ENCODE results near the gene HIGD2A. TPM values are rescaled to one million over a fixed set of nuclear protein-coding genes. Genes with fewer than 3 reads are reported as not detected.

HIGD2A gene
- total RNA-seq, 1 experiment from 2014 or later, result 133 TPM

DNA sequence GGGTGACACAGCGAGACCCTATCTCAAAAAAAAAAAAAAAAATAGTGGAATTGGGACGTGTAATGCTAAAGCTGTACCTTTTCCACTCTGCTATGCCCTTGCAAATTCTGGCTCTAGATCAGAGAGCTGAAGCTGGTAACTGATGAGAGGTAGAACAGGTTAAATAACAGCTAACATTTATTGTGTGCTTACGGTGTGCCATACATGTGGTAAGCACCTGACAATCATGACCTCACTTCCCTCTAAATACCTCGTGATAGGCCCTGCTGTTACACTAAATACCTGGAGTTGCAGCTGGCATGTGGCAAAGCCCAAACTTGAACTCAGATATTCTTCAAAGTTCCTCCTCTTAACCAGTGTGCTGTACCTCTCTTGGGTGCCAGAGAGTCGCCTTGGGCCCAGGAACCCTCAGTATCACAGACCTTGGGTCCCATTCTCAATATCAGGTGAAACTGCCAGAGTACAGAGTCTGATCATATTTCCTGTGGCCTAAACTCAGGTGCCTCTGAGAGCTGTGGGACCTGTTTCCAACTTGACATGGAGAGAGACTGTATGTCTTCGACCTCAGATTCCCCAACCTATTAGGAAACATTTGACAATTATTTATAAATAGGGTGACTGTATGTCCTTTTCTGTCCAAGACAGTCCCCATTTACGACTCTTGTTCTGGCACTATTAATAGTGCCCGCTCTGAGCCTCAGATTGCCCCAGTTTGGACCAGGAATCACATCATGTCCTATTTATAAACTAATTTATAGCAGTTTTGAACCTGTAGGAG lies 18.4 kb upstream of the HIGD2A start:
- 0 out of 2 replicates have a peak, but pooled peaks cover 12% of the 10 kb centered on the region for H3F3A ChIP-seq (ENCODE audit: insufficient read depth, low read depth)
- DNase-seq, result no peak
- no peaks in the 10 kb centered on the region for H3K9me2 ChIP-seq (ENCODE audit: insufficient read depth)
- intact Hi-C loops (cut with micrococcal nuclease; ENCODE audit: unreplicated experiment), result no loop called here
- no peak overlapping the region for H3K27ac ChIP-seq
- peaks cover 13% of the 10 kb centered on the region for H3K4me1 ChIP-seq (replicated peaks; ENCODE audit: insufficient read depth)
- no peak overlapping the region for H3K4me3 ChIP-seq
- H3K36me3 ChIP-seq (ENCODE audit: low read depth), result no peaks in the 10 kb centered on the region
- CTCF ChIA-PET, result no interaction called here
- H4K20me1 ChIP-seq (ENCODE audit: insufficient read depth), result no peaks in the 10 kb centered on the region
- no TSS peak for BruUV-seq (replicated peaks)
- no peaks in the 10 kb centered on the region for H3K9me3 ChIP-seq (ENCODE audit: insufficient read depth, low read depth)
- no peaks in the 10 kb centered on the region for H3K27me3 ChIP-seq (ENCODE audit: insufficient read depth, low read depth)
- POLR2A ChIA-PET (ENCODE audit: unreplicated experiment), result no interaction called here
- H3K79me2 ChIP-seq (ENCODE audit: low read depth), result no peaks in the 10 kb centered on the region
- no peak for TF ChIP-seq EZH2 (IDR thresholded peaks at IDR 0.05; ENCODE audit: low read depth)
- TF ChIP-seq, protein P1, sequence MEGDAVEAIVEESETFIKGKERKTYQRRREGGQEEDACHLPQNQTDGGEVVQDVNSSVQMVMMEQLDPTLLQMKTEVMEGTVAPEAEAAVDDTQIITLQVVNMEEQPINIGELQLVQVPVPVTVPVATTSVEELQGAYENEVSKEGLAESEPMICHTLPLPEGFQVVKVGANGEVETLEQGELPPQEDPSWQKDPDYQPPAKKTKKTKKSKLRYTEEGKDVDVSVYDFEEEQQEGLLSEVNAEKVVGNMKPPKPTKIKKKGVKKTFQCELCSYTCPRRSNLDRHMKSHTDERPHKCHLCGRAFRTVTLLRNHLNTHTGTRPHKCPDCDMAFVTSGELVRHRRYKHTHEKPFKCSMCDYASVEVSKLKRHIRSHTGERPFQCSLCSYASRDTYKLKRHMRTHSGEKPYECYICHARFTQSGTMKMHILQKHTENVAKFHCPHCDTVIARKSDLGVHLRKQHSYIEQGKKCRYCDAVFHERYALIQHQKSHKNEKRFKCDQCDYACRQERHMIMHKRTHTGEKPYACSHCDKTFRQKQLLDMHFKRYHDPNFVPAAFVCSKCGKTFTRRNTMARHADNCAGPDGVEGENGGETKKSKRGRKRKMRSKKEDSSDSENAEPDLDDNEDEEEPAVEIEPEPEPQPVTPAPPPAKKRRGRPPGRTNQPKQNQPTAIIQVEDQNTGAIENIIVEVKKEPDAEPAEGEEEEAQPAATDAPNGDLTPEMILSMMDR (conservative IDR thresholded peaks at IDR 0.05), result no peak
- no peak overlapping the region for H2AFZ ChIP-seq
- H3K4me2 ChIP-seq, result no peak overlapping the region

DNA sequence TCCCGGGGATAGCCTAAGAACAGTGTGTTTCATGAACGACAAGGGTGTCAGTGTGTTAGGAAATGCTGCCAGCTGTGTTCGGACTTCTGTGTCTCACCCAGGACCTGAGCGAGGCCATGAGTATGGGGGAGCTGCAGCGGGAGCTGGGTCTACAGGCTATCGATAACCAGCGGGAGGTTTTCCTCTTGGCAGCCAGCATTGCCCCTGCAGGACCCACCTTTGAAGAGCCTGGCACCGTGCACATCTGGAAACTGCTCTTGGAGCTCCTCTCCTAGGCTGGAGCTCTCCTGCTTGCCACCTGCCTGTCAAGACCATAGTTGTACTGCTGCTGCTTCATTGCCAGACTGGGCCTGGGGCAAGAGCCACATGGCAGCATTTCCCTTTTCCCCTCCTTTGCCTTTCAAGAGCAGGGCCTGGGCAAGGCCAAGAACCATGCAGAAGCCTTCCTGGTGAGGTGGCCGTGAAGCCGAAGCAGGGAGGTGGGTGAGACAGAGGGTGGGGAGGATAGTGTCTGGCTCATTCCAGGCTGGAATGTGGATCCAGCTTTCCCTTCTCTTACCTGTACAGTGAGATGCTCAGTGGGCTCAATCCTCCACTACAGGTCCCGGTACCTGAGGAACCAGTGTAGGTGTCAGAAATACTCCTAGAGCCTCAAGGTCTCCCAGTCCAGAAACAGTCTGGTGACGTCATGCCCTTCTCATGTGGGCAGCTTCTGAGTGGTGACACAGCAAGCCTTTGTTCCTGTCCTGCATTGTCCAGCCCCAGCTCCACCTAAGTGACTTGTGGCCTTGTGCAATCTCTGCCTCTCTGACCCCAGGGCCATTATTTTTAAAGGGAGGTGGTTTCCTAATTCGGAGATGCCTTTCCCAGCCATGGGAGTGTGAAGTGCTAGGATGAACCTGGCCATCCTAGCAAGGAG lies 16.7 kb upstream of the HIGD2A start:
- H3K4me3 ChIP-seq, result no peak overlapping the region
- CTCF ChIA-PET, result interaction anchor here (1.0 kb wide), 1 partner anchor 10 kb away, joined by 3 read pairs; no protein-coding TSS in a partner anchor
- no peaks in the 10 kb centered on the region for H3K36me3 ChIP-seq (ENCODE audit: low read depth)
- TF ChIP-seq, protein P1 (conservative IDR thresholded peaks at IDR 0.05), result no peak
- TF ChIP-seq EZH2 (IDR thresholded peaks at IDR 0.05; ENCODE audit: low read depth), result no peak
- BruUV-seq (replicated peaks), result TSS peak; percentile 14
- H3F3A ChIP-seq (ENCODE audit: insufficient read depth, low read depth), result 0 out of 2 replicates have a peak, but pooled peaks cover 12% of the 10 kb centered on the region
- H3K4me2 ChIP-seq, result peak overlapping the region; percentile 30
- no peaks in the 10 kb centered on the region for H3K9me2 ChIP-seq (ENCODE audit: insufficient read depth)
- DNase-seq, result peak; percentile 70 to 86
- no peaks in the 10 kb centered on the region for H3K27me3 ChIP-seq (ENCODE audit: insufficient read depth, low read depth)
- POLR2A ChIA-PET (ENCODE audit: unreplicated experiment), result no interaction called here
- H3K9me3 ChIP-seq (ENCODE audit: insufficient read depth, low read depth), result no peaks in the 10 kb centered on the region
- no peak overlapping the region for H2AFZ ChIP-seq
- H3K79me2 ChIP-seq (ENCODE audit: low read depth), result no peaks in the 10 kb centered on the region
- intact Hi-C loops (cut with micrococcal nuclease; ENCODE audit: unreplicated experiment), result no loop called here
- H4K20me1 ChIP-seq (ENCODE audit: insufficient read depth), result no peaks in the 10 kb centered on the region
- 0 out of 2 replicates have a peak overlapping the region, but pooled peaks have one; percentile 16 for H3K27ac ChIP-seq
- peaks cover 13% of the 10 kb centered on the region for H3K4me1 ChIP-seq (replicated peaks; ENCODE audit: insufficient read depth)

DNA sequence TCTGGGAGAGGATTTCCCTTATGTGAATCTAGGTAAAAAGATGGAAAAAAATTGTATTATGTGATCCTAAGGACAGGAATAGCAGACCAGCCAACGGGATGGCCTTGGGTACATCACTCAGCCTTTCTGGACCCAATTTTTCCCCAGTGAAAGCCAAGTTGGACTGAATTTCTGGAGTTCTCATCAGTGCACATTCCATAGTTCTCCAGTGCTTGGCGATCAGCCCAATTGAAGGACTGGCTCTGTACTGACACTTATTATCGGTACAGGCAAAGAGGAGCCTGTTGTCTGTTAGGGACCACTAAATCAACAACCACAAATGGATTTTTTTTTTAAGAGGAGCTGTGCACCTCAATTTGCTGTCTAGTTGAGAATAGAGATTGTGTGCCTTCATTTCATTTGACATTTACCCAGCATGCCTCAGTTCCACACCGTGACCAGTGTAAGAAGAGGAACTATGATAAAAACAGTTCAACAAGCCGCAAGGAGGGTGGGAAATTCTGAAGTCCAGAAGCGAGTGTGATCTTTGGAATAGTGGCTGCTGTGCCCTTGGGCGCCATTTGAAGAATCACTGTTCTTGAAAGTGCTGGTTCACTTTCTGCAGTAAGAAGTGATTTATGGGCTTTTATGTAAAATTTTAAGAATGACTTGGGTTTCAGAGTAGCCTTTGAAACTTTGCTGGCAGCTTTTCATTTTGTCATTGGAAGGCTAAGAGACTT lies 15.3 kb upstream of the HIGD2A start:
- TF ChIP-seq, protein P1 (conservative IDR thresholded peaks at IDR 0.05), result no peak
- TF ChIP-seq EZH2 (IDR thresholded peaks at IDR 0.05; ENCODE audit: low read depth), result no peak
- Histone ChIP-seq H3K27me3 (ENCODE audit: insufficient read depth, low read depth) (no peaks in the 10 kb centered on the region), H3F3A (ENCODE audit: insufficient read depth, low read depth) (peaks cover 12% of the 10 kb centered on the region; the same call in 1 of the 2 replicates), H3K36me3 (ENCODE audit: low read depth) (no peaks in the 10 kb centered on the region), H3K4me1 (replicated peaks; ENCODE audit: insufficient read depth) (peaks cover 13% of the 10 kb centered on the region), H3K9me2 (ENCODE audit: insufficient read depth) (no peaks in the 10 kb centered on the region), H3K9me3 (ENCODE audit: insufficient read depth, low read depth) (no peaks in the 10 kb centered on the region), H3K4me3 (no peak overlapping the region), H3K79me2 (ENCODE audit: low read depth) (no peaks in the 10 kb centered on the region), H2AFZ (no peak overlapping the region), H3K4me2 (no peak overlapping the region), H4K20me1 (ENCODE audit: insufficient read depth) (no peaks in the 10 kb centered on the region), H3K27ac (no peak overlapping the region)
- ChIA-PET POLR2A (ENCODE audit: unreplicated experiment) (no interaction called here), CTCF (no interaction called here)
- BruUV-seq (replicated peaks), result no TSS peak
- intact Hi-C loops (cut with micrococcal nuclease; ENCODE audit: unreplicated experiment), result no loop called here
- DNase-seq, result no peak
